AG04449 (cell line): ENCODE measurements around the gene SF3A2.

Experiments used
- CTCF ChIA-PET: fragments of 350-600 bp; formaldehyde crosslinking; extraction: SDS; loops from one replicate; lab custom pipeline; 2021; ENCODE audit warnings: antibody characterized with exemption; lab: Yijun Ruan, JAX
- POLR2A ChIA-PET: fragments of 400-600, 350-600 bp; formaldehyde crosslinking; extraction: SDS; loops from one replicate; lab custom pipeline; 2020; ENCODE audit warnings: antibody characterized with exemption, inconsistent platforms; lab: Yijun Ruan, JAX
- DNase-seq: peaks from one replicate; pipeline ENCODE4 v3.0.0-alpha.2; 2010; ENCODE audit warnings: low read depth, low spot score
- H3K4me3 ChIP-seq: 2 replicates; pipeline ENCODE4 v1.5.1; 2011; ENCODE audit warnings: low read depth, mild to moderate bottlenecking, control low read depth, low read length
- CTCF ChIP-seq: IDR thresholded peaks from one replicate; pipeline ENCODE4 v1.5.1; 2011; ENCODE audit warnings: mild to moderate bottlenecking, moderate library complexity, low read length, control low read depth, inconsistent platforms; ENCODE audit not compliant: insufficient read depth; ENCODE audit errors: missing control alignments

The SF3A2 gene

GRCh38 chr19:2225415-2226050, 11.1 kb upstream of the SF3A2 start:
- no peak for TF ChIP-seq CTCF
- no peak for DNase-seq
- no peak overlapping the region for H3K4me3 ChIP-seq
- ChIA-PET POLR2A (interaction anchor here (1.1 kb wide), 1 partner anchor 9 kb away, joined by 3 read pairs; no protein-coding TSS in a partner anchor), CTCF (interaction anchor here (1.0 to 1.3 kb wide), 3 partner anchors 12 to 70 kb away, joined by 3 to 4 read pairs (median 3); no protein-coding TSS in a partner anchor)

- POLR2A ChIA-PET = interaction anchor here (1.1 kb wide), 1 partner anchor 10 kb away, joined by 3 read pairs; no protein-coding TSS in a partner anchor
- H3K4me3 ChIP-seq = no peak overlapping the region
- no peak for TF ChIP-seq CTCF
- no peak for DNase-seq
- CTCF ChIA-PET = interaction anchor here (1.3 kb wide), 1 partner anchor 70 kb away, joined by 4 read pairs; no protein-coding TSS in a partner anchor
Measured at GRCh38 chr19:2226051-2226839, 10.4 kb upstream of the SF3A2 start.

- H3K4me3 ChIP-seq = no peak overlapping the region
- CTCF ChIA-PET = interaction anchor here (1.3 kb wide), 1 partner anchor 71 kb away, joined by 4 read pairs; no protein-coding TSS in a partner anchor
- DNase-seq = no peak
- POLR2A ChIA-PET = interaction anchor here (1.1 kb wide), 1 partner anchor 11 kb away, joined by 3 read pairs; no protein-coding TSS in a partner anchor
- no peak for TF ChIP-seq CTCF
Measured at GRCh38 chr19:2226840-2227360, 9.7 kb upstream of the SF3A2 start.

- TF ChIP-seq CTCF = no peak
- ChIA-PET CTCF (no interaction called here), POLR2A (interaction anchor here (1.0 kb wide), 1 partner anchor 32 kb away, joined by 4 read pairs; no protein-coding TSS in a partner anchor)
- no peak for DNase-seq
- H3K4me3 ChIP-seq = no peak overlapping the region
Measured at GRCh38 chr19:2227415-2228156, 9.0 kb upstream of the SF3A2 start.

- no peak for TF ChIP-seq CTCF
- POLR2A ChIA-PET = interaction anchor here (1.0 kb wide), 2 partner anchors 10 to 33 kb away, joined by 3 to 4 read pairs; no protein-coding TSS in a partner anchor
- CTCF ChIA-PET = interaction anchor here (1.2 to 2.3 kb wide), 2 partner anchors 42 to 72 kb away, joined by 5 to 9 read pairs; no protein-coding TSS in a partner anchor
- no peak for DNase-seq
- H3K4me3 ChIP-seq = no peak overlapping the region
Measured at GRCh38 chr19:2228157-2229030, 8.2 kb upstream of the SF3A2 start.
